GM19035 (cell line): ENCODE data around the gene ZNF584.

Experiments
- ATAC-seq: cut with Tn5 transposase; IDR thresholded peaks from one replicate; pipeline ENCODE4 v1.9.1; 2021; ENCODE audit not compliant: unreplicated experiment

ZNF584 gene

DNA sequence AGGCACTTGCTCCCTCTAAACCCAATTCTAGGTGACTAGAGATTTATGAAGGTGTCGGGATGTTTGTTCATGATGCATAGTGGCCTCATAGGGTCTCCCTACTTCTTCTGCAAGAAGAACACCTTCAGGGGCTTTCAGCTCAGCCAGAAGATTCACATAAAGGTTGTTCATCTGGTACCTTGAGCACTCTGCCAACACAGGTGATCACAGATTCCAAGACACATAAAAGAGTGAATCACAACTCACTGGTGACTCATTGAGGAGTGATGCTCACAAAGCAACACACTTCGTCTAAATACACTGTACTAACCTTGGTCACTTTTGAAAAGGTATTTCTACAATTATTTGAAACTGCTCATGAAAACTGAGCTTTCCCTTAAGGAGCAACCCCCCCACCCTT lies 51.6 kb downstream of the ZNF584 start:
- ATAC-seq = no peak

- ATAC-seq = peak; percentile 16
These were observed 57.8 kb downstream of the ZNF584 start for GRCh38 chr19:58466089-58466759.

- peak; percentile 89 for ATAC-seq
These were observed 58.5 kb downstream of the ZNF584 start, which contains the start of gene ZNF324 for GRCh38 chr19:58466760-58467589. Gene ZNF324 (plus strand): TSS chr19:58467080. CDS start chr19:58469186, 2,106 bp downstream.
